Suprapubic skin (tissue), 3 donors: ENCODE measurements around the gene TNS3.

Source experiments
- POLR2AphosphoS5 ChIP-seq, 3 donors: sonication (generic); formaldehyde crosslinking; IDR thresholded peaks; one replicate each; pipeline ENCODE4 v1.6.1; 2017; ENCODE audit warnings: antibody characterized with exemption in 3 of 3
- TF ChIP-seq, protein P1 (sequence below), 2 donors: fragments of 200-600 bp in 1 of 2; fragments of 450-650 bp in 1 of 2; sonication (generic) in 1 of 2; IDR thresholded peaks; one replicate each; pipeline ENCODE4 v1.5.1; 2016 to 2019; ENCODE audit warnings: antibody characterized with exemption in 2 of 2, mild to moderate bottlenecking in 1 of 2, moderate library complexity in 1 of 2

DNA sequence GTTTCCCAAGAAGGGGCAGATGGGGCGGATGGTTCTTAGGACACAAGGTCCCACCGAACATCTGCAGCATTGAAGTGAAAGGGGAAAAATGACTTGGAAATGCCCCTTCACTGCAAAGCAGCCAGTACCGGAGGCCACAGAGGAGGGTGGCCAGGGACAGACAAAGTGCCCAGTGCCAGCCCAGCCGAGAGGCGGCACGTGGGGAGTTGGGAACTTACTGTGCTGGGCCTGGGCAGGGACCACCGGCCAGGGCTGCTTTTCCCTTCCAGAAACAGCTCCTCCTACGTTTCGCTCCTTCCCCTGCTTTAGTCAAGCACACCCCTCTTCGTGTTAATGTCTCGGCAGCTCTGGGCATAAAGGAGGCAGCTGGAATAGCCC, 129.2 kb downstream of the TNS3 start:
- TF ChIP-seq, protein P1, sequence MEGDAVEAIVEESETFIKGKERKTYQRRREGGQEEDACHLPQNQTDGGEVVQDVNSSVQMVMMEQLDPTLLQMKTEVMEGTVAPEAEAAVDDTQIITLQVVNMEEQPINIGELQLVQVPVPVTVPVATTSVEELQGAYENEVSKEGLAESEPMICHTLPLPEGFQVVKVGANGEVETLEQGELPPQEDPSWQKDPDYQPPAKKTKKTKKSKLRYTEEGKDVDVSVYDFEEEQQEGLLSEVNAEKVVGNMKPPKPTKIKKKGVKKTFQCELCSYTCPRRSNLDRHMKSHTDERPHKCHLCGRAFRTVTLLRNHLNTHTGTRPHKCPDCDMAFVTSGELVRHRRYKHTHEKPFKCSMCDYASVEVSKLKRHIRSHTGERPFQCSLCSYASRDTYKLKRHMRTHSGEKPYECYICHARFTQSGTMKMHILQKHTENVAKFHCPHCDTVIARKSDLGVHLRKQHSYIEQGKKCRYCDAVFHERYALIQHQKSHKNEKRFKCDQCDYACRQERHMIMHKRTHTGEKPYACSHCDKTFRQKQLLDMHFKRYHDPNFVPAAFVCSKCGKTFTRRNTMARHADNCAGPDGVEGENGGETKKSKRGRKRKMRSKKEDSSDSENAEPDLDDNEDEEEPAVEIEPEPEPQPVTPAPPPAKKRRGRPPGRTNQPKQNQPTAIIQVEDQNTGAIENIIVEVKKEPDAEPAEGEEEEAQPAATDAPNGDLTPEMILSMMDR (IDR thresholded peaks at IDR 0.05), result no peak
- no peak for TF ChIP-seq POLR2AphosphoS5 (IDR thresholded peaks at IDR 0.05)
